Measurements from ENCODE around the gene PGRMC2.
"Not testable (repeated sequence)": the region's sequence is repeated elsewhere in the genome, so short reads cannot be mapped to it uniquely, and the experiment has no call there.

Gene PGRMC2

DNA sequence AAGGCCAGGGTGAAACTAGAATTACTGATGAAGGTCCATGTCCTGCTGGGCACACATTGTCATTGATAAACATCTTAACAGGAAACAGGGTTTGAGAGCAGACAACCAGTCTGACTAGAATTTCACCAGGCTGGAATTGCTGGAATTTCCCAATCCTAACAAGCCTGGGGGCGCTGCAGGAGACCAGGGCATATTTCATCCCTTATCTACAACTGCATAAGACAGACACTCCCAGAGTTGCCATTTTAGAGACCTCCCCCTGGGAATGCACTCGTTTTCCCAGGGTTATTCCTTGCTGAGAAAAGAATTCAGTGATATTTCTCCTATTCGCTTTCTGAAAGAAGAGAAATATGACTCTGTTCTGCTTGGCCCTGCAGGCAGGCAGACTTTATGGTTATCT lies 22.1 kb downstream of the PGRMC2 start:
- not testable (repeated sequence) for DNase-seq

DNA sequence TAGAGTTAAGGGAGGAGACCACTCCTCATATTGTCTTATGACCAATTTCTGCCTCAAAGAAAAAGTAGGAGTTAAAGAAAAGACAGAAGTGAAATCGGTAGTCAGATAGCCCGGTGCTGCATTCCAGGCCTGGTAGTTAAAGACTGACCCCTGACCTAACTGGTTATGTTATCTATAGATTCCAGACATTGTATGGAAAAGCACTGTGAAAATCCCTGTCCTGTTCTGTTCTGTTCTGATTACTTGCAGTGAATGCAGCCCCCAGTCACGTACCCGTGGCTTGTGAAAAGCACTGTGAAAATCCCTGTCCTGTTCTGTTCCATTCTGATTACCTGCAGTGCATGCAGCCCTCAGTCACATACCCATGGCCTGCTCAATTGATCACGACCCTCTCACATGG lies 27.7 kb downstream of the PGRMC2 start:
- DNase-seq = not testable (repeated sequence)

DNA sequence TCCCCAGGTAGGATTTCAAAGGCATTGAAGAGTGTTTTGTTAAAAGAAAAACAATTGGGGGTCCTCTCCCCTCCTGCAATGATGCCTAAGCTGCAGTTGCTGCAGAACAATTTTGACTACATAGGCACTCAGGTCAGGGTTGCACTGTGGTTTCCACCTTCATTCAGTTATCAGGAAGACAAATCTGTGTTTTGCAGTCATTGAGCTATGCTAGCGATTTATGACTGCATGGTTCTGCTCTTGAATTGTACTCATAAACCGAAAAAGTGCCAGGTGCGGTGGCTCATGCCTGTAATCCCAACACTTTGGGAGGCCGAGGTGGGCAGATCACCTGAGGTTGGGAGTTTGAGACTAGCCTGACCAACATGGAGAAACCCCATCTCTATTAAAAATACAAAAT lies 29.4 kb downstream of the PGRMC2 start:
- DNase-seq = not testable (repeated sequence)

DNA sequence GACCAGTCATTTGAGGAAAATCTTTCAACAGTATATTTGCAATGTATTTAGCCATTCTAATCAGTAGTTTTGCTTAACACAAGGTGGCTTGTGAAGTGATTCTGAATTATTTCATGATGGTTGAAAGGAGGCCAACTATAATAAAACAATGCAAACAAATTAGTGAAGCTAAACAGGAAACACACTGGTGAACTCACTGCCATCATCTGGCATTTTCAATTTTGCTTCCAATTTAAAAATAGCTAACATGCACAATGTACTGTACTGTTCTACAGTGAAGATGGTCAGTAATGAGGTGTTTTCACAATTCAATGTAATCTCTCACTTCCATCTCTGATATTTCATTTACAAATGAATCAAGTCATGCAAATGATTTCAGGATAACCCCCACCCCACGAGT lies 31.1 kb downstream of the PGRMC2 start:
- DNase-seq = no peak

DNA sequence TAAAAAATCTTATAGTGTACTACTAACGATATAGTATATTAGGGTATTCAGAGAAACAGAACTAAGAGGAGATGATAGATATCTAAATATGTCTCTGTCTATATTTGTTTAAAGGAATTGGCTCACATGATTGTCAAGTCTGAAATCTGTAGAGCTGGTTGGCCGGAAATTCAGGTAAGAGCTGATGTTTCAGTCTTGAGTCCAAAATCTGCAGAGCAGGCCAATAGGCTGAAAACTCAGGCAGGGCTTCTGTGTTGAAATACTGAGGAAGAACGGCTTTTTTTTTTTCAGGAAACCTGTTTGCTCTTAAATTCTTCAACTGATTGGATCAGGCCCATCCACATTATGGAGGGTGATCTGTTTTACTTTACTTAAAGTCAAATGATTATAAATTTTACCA lies 31.7 kb downstream of the PGRMC2 start:
- no peak for DNase-seq

DNA sequence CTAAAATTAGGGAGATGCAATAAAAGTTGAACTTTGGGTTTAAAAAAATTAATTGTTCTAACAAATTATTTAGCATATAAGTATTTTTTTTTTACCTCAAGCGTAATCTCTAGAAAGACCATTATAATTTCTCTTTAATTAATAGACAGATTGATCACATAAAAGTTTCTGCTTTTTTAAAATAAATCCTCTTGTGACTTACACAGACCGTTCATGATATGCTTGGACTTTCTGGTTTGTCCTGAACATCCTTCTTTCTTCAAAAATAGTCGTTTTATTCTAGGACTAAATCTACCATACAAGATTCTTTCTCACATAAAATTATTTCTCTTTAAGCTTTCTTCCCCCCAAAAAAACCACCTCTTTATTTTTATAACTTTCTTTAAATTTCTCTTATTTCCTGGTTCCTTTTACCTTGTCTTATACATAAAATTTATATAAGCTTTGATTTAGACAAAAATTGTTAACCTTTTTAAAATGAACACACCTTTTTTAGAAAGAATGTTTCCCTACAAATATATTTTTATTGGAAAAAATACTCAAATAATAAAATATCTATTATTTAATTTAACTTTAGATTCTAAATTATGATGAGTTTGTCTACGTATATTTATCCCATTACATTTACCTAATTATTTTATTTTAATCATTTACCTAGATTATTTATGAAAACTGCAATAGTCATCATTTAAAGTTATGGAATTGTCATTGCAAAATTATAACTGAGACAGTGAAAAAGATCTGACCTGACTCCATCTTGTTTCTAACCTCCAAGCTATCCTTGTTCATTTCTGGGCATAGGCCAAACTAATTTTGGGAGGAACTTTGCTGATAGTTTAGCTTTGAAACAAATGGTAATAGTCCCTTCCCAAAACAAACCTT lies 37.6 kb downstream of the PGRMC2 start:
- DNase-seq = no peak

DNA sequence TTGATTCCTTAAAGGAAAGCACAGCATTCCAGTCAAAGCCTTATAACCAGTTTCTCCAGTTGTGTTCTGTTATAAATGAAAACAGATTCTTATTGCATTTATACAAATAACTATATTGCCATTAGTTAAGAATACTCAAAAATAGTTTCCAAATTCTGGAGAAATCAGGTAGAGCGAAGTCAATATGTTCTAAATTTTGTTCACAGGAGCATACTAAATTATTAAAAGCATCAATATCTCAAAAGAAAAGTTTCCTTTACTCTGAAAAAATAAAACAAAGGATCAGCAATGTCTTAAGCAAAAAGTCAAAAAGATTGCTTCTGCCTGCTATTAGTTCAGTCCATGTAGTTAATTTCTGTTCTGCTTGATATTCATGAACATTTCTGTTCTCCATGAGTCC lies 39.7 kb downstream of the PGRMC2 start:
- DNase-seq = no peak

DNA sequence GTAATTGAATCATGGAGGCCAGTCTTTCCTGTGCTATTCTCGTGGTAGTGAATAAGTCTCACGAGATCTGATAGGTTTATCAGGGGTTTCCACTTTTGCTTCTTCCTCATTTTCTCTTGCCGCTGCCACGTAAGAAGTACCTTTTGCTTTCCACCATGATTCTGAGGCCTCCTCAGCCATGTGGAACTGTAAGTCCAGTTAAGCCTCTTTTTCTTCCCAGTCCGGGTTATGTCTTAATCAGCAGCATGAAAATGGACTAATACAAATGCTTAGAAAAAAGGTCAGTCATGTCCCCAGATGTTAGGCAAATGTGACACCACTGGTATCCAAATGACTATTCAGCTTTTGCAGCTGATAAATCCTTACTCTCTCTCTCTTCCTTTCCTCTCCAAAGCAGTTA lies 42.2 kb downstream of the PGRMC2 start:
- DNase-seq = not testable (repeated sequence)

DNA sequence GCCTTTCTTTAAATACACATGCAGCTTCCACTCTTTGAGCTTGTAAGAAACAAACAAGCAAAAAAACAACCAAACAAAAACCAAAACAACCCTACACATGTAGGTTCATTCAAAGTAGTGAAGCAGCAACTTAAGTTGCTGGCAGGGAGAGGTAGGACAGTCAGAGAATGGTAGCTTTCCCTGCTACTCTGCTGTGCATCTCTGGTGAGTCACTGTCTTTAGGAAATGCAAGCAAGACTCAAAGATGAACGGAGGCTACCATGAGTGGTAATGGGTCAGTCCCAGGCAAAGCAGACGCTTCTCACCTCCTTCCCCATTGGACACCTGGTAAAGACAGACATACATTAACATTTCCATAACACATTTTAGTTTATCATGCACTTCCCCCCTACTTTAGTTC lies 43.2 kb downstream of the PGRMC2 start:
- no peak for DNase-seq

DNA sequence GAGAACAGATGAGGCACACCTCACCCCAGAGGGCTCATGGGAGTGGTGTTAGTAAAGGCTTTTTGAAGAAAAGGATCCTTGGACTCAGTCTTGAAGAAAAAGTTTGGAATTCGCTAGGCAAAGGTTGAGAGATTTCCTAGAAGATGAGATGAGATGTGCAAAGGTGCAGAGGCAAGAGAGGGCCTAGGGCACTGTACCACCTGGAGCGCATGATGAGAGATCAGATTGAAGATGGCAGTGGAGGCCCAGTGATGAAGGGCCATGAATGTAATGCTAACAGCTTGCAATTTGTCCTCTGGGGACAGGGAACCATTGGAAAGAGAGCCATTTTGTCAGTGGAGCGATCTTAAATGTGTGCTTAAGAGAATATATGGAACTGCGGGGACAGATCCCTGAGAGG lies 45.0 kb downstream of the PGRMC2 start:
- no peak for DNase-seq

DNA sequence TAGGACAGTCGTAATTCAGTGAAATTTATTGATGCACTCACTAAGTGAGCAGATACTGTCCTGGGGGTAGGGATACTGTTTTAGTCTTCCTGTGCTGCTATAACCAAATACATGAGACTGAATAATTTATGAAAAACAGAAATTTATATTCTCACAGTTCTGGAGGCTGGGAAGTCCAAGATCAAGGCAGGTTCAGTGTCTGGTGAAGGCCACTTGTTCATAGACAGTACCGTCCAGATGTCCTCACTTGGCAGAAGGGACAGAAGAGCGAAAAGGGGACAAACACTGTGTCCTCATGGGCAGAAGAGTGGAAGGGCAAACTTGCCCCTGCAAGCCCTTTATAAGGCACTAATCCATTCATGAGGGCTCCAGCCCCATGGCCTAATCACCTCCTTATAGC lies 45.6 kb downstream of the PGRMC2 start:
- no peak for DNase-seq

DNA sequence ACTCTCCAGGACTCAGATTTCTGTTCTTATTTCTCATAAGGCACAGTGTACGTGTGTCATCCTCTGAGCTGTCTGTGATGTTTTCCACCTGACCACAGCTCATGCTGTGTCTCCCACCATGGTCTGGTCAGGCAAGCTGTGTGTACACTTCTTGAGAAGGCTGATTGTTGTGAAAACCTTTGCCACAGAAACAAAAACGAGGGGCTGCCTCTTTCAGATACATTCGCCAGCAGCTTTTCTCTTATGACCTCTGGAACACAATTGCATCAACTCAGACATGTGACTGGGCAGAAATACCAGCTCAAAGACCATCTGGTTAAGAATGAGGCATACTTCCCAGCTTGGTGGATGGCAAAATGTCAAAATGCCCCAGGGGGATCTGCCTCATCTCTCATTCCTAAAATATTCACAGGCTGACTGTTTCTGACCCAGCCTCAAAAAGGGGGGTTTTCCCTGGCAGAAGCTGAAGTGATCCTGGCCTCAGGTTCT lies 46.1 kb downstream of the PGRMC2 start:
- no peak for DNase-seq

DNA sequence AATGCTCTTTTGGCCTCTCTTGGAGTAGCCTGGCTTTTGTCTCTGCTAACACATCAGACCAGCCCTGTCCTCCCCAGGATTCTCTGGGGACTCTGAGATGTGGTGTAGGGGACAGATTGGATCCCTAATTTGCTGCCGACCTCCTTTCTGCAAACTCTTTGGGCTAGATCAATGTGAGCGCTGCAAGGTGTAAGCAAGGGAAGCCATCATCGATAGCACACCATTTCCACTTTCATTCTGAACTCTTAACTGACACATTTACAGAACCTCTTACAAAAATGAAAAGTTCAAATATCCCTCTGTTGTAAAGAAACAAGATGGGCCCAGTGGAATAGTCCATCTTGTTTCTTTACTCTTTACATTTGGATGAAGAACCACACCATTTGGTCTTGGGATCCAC lies 46.6 kb downstream of the PGRMC2 start:
- no peak for DNase-seq

DNA sequence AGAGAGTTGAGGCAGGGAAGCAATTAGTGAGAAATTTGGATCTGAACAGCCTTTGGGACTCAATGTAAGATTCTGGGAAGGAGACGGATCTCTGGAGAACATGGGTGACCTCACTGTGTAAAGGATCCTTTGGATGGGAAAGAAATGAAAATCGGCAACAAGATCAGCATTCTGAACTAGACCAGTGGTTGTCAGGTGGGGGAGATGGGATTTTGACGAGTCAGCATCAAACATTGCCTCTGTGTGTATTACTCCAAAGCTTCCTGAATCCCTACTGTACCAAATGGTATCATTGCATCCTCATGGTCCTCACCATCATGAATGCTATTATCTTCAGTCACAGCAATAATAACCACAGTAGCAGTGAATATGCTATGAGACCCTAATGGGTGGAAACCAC lies 52.8 kb downstream of the PGRMC2 start:
- no peak for DNase-seq

DNA sequence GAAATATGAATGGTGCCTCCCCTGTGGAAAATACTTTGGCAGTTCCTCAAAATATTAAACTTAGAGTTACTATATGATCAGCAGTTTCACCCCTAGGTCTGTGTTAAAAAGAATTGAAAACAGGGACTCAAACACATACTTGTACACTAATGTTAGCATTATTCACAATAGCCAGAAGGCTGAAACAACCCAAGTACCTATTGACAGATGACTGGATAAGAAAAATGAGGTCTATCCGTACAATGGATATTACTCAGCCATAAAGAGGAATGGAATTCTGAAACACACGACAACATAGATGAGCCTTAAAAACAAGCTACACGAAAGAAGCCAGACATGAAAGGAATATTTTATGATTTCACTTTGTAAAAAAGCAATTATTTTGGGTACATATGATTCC lies 54.9 kb downstream of the PGRMC2 start:
- no peak for DNase-seq

DNA sequence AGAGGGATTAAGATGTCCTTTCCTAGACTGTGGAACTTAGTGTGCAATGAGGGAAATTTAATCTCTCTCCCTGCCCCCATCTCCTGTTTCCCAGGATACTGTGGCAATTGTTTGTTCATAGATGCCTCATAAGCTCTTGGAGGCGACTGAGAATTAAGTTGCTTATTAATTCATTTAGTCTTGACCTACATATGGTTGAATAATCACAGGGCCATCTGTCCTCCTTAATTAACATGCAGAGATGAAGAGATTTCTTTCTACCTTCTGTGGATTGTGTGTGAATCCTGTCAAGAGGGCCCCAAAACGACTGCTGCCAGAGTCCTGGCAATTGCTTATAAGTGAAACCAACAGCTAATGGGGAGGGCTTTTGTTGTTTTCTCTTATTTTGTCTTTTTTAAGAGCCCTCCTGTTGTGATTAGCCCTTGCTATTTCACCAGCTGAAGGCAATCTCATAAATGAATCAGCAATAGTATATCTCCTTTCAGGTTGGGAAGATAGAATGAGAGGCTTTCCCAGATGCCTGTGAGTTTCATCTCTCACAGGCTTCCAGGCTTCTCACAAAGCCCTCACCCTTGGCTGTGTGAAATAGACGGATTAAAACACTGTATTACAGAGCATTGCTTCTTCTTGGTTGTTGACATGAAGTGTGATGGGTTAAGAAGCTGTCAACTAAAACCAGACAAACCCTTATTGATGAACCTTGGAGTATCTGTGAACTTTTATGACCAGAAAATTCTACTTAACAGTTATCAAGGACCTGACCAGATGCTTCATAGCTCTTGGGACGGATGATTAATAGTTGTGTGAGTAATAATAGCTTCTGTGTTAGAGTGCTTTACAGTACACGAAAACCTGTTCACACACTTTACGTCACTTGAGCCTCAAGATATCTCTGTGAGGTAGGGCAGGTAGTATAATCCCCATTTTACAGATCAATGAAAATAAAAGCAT lies 58.5 kb downstream of the PGRMC2 start:
- DNase-seq = peak; percentile 20

DNA sequence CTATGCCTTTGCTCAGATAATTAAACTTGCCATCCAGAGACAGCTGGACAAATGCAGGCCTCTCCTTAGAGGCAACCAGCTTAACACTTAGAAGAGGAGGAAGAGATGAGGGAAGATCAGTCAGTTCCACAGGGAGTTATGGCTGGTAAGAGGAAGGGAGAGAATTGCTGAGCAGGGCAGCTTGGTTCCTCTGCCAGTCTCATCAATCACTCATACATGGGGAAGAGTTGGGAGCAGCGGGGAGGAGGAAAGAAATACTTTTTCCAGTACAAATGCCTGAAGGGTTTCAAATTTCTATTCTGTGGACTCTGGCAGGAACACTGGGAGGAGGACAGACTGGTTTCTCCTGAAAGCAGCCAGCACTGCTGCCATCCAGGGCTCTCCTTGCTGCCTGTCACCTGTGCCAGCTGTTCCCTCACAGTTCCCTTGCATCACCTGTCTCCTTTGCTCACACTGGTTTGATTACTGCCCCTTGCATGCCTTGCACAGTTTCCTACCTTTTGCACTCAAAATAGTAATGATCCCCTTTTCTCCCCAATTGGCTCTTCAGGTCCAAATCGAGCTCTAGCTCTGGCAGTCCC lies 59.5 kb downstream of the PGRMC2 start:
- DNase-seq = no peak

DNA sequence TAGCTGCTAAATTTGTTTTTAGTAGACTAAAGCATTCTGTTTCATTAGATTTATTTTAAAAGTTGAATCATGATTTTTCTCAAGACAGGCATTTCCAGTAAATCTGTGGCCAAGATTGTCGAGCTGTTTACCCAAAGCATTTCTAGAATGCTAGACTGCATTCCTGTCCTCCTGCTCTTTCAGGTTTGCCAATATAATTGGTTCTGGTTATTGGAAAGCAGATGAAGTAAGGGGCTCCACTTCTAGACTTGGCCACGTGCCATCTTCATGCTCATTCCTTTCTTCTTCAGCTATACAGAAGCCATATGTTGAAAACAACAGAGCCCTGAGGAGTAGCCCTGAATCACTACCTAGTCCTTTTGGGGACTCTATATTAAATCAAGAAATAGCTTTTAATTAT lies 62.5 kb downstream of the PGRMC2 start:
- DNase-seq = no peak

DNA sequence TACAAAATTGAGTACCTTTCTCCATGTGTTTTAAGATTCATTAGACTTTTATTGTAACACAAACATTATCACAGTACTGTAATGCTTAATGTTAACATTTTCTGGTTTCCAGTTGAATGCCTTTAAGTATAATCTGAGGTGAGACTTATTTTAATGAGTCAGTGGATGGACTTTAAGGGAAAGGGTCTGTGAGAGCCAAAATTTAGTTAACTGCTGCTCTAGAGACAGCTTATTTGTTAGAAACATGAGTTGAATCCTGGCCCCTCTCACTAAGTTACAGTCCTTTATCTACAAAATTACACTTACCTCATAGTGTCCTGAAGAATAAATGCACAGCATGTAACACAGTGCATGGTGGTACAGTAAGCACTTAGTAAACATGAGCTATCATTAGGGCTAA lies 66.0 kb downstream of the PGRMC2 start:
- DNase-seq = no peak

DNA sequence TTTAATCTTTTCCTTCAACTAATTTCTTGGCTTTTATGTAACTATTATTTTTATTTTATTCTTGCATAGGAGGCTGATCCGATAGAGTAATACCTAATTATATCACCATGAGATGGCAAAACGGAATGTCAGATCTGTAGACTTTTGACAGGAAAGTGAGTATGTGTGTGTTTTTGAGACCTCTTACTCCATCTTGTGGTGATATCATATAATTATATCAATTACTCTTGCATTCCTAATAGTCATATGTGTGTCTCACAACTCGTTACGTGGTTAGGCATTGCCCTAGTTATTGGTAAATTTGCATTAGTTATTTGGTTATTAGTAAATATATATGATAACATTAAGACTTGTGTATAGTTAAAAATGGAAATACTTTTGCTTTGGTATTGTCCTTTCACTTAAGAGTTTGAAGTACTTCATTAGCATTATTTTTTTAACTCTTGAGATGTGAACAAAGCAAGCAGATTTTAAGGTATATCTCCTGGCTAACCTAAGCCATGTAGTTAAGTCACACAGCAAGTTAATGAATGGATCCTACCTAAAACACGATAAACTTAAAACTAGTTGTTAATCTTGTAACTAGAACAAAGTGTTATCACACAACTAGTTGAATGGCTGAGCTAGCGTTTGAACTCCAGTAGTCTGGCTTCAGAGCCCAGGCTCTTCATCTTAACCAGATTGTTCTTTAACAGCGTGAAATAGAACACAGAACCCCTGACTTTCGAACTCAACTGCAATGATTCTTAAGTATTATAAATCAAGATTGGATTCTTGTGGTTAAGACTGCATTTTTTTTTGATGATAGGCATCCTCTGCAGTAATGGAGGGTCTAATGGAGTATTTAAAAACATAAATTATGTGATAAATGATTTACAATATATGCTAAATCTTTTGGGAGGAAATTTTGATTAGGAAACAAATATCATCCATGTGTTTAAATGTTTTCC lies 67.1 kb downstream of the PGRMC2 start:
- peak; percentile 81 for DNase-seq
